HepG2 (cell line): Measurements from ENCODE around the gene ANKRD52. TPM values are rescaled to one million over a fixed set of nuclear protein-coding genes. Genes with fewer than 3 reads are reported as not detected.

ENCODE experiments used
- AHR ChIP-seq: IDR thresholded peaks from 2 replicates; pipeline ENCODE4 v1.6.1; 2018; ENCODE audit warnings: missing genetic modification reagents, missing compliant biosample characterization
- SIX1 ChIP-seq: sonication (generic); formaldehyde crosslinking; IDR thresholded peaks from 2 replicates; pipeline ENCODE4 v1.4.0; 2020; ENCODE audit warnings: missing genetic modification reagents, borderline replicate concordance
- SP4 ChIP-seq: sonication (generic); formaldehyde crosslinking; IDR thresholded peaks from 2 replicates; pipeline ENCODE4 v1.8.1; 2023; ENCODE audit warnings: mild to moderate bottlenecking, missing genetic modification reagents
- ZKSCAN8 ChIP-seq: IDR thresholded peaks from 2 replicates; pipeline ENCODE4 v1.6.1; 2016; ENCODE audit warnings: borderline replicate concordance, missing genetic modification reagents, missing compliant biosample characterization
- ZNF562 ChIP-seq: sonication (generic); formaldehyde crosslinking; IDR thresholded peaks from 2 replicates; pipeline ENCODE4 v1.8.0; 2022; ENCODE audit warnings: missing genetic modification reagents, borderline replicate concordance
- ZNF775 ChIP-seq: sonication (generic); formaldehyde crosslinking; IDR thresholded peaks from 2 replicates; pipeline ENCODE4 v1.4.0; 2020; ENCODE audit warnings: missing genetic modification reagents, mild to moderate bottlenecking, moderate library complexity, borderline replicate concordance
- polyA plus RNA-seq, 8 experiments: library from polyadenylated mRNA; depleted of rRNA in 3 of 8; stranded (reverse) in 7 of 8; unstranded in 1 of 8; fragments of >200 nt; fragmentation: Illumina TruSeq in 4 of 8; extraction: Trizol in 4 of 8; gene quantifications; 2 replicates each; pipeline versions ENCODE4 v1.2.1 to v1.2.3, GENCODE V29; 2011 to 2016; ENCODE audit warnings: low read depth in 4 of 8, missing spikeins in 1 of 8, mixed read lengths in 1 of 8; ENCODE audit not compliant: insufficient read depth in 1 of 8
- total RNA-seq, 5 experiments: library from RNA; depleted of rRNA; stranded (reverse); fragments of >200 nt; fragmentation: Illumina TruSeq; extraction: Trizol; gene quantifications; 2 replicates each; pipeline ENCODE4 v1.2.3, GENCODE V29; 2016; ENCODE audit warnings: low read depth in 1 of 5
- TF ChIP-seq, protein P1 (sequence below): sonication (generic); formaldehyde crosslinking; conservative IDR thresholded peaks from 2 replicates; pipeline ENCODE4 v1.4.0; 2020; ENCODE audit warnings: missing genetic modification reagents
- TF ChIP-seq, protein P2 (sequence below): sonication (generic); formaldehyde crosslinking; IDR thresholded peaks from 2 replicates; pipeline ENCODE4 v1.5.0; 2020; ENCODE audit warnings: mild to moderate bottlenecking, missing genetic modification reagents
- TF ChIP-seq, protein P3 (sequence below): sonication (generic); formaldehyde crosslinking; IDR thresholded peaks from 2 replicates; pipeline ENCODE4 v1.5.0; 2020; ENCODE audit warnings: mild to moderate bottlenecking, missing genetic modification reagents, moderate library complexity
- TF ChIP-seq, protein P4 (sequence below): IDR thresholded peaks from 2 replicates; pipeline ENCODE4 v1.6.1; 2016; ENCODE audit warnings: low read depth, missing genetic modification reagents, missing compliant biosample characterization
- TF ChIP-seq, protein P5 (sequence below): sonication (generic); formaldehyde crosslinking; IDR thresholded peaks from 2 replicates; pipeline ENCODE4 v1.4.0; 2020; ENCODE audit warnings: mild to moderate bottlenecking, missing genetic modification reagents
- TF ChIP-seq, protein P6 (sequence below): fragments of 450-650 bp; IDR thresholded peaks from 2 replicates; pipeline ENCODE4 v1.6.1; 2017; ENCODE audit warnings: mild to moderate bottlenecking

The ANKRD52 gene
- total and polyA plus RNA-seq, 2 of the 13 experiments (the other 11 are each of a cell fraction or from before 2014, with no cell fraction given) = 7.8 to 9.2 TPM

DNA sequence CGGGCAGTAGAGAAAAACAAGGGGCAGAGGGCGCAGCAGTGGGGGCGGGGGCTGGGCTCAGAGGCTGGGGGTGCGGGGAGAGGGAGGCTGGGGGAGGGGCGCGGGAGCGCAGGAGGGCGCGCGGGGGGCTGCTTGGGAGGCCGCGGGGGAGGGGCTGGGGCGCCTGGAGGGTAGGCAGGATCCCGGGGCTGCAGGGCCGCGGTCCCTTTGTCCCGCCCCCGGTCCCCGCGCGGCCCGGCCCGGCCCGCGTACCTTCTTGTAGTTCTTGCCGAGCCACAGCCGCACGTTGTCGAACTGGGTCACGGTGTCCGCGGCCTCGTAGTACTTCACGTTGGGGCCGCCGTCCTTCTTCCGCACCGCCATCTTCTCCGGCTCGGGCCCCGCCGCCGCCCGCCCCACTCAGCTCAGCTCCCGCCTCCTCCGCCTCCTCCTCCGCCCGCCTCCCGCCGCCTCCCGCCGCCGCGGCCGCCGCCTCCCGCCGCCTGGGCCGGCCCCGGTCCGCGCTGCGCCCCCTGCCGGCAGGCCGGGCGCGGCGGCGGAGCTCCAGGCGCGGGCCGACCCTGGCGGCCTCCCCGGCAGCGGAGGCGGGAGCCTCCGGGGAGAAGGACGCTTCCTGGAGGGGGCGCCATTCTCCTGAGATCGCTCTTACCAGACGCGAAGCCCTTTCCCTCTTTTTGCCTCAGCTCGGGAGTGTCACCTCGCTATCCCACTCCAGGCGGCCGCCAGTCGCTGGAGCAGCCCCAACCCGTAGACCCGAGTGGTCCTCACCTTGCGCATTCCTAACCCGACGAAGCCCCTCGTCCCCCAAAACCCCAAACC lies 68.9 kb downstream of the ANKRD52 start, which contains the start of gene SMARCC2 (continued):
- TF ChIP-seq, protein P1, sequence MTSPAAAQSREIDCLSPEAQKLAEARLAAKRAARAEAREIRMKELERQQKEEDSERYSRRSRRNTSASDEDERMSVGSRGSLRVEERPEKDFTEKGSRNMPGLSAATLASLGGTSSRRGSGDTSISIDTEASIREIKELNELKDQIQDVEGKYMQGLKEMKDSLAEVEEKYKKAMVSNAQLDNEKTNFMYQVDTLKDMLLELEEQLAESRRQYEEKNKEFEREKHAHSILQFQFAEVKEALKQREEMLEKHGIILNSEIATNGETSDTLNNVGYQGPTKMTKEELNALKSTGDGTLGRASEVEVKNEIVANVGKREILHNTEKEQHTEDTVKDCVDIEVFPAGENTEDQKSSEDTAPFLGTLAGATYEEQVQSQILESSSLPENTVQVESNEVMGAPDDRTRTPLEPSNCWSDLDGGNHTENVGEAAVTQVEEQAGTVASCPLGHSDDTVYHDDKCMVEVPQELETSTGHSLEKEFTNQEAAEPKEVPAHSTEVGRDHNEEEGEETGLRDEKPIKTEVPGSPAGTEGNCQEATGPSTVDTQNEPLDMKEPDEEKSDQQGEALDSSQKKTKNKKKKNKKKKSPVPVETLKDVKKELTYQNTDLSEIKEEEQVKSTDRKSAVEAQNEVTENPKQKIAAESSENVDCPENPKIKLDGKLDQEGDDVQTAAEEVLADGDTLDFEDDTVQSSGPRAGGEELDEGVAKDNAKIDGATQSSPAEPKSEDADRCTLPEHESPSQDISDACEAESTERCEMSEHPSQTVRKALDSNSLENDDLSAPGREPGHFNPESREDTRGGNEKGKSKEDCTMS (CRISPR knock-in tag) = no peak
- TF ChIP-seq ZNF562 (CRISPR knock-in tag) (no peak), SIX1 (no peak), ZNF775 (CRISPR knock-in tag) (no peak), ZKSCAN8 (CRISPR knock-in tag) (0 out of 2 replicates have a peak, but pooled peaks have one; percentile 14), AHR (CRISPR knock-in tag) (no peak), SP4 (CRISPR knock-in tag) (no peak)
- TF ChIP-seq, protein P2, sequence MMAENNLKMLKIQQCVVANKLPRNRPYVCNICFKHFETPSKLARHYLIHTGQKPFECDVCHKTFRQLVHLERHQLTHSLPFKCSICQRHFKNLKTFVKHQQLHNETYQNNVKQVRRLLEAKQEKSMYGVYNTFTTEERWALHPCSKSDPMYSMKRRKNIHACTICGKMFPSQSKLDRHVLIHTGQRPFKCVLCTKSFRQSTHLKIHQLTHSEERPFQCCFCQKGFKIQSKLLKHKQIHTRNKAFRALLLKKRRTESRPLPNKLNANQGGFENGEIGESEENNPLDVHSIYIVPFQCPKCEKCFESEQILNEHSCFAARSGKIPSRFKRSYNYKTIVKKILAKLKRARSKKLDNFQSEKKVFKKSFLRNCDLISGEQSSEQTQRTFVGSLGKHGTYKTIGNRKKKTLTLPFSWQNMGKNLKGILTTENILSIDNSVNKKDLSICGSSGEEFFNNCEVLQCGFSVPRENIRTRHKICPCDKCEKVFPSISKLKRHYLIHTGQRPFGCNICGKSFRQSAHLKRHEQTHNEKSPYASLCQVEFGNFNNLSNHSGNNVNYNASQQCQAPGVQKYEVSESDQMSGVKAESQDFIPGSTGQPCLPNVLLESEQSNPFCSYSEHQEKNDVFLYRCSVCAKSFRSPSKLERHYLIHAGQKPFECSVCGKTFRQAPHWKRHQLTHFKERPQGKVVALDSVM (CRISPR knock-in tag) = peak; percentile 89
- TF ChIP-seq, protein P3, sequence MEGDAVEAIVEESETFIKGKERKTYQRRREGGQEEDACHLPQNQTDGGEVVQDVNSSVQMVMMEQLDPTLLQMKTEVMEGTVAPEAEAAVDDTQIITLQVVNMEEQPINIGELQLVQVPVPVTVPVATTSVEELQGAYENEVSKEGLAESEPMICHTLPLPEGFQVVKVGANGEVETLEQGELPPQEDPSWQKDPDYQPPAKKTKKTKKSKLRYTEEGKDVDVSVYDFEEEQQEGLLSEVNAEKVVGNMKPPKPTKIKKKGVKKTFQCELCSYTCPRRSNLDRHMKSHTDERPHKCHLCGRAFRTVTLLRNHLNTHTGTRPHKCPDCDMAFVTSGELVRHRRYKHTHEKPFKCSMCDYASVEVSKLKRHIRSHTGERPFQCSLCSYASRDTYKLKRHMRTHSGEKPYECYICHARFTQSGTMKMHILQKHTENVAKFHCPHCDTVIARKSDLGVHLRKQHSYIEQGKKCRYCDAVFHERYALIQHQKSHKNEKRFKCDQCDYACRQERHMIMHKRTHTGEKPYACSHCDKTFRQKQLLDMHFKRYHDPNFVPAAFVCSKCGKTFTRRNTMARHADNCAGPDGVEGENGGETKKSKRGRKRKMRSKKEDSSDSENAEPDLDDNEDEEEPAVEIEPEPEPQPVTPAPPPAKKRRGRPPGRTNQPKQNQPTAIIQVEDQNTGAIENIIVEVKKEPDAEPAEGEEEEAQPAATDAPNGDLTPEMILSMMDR (CRISPR knock-in tag) = peak; percentile 81
- TF ChIP-seq, protein P4, sequence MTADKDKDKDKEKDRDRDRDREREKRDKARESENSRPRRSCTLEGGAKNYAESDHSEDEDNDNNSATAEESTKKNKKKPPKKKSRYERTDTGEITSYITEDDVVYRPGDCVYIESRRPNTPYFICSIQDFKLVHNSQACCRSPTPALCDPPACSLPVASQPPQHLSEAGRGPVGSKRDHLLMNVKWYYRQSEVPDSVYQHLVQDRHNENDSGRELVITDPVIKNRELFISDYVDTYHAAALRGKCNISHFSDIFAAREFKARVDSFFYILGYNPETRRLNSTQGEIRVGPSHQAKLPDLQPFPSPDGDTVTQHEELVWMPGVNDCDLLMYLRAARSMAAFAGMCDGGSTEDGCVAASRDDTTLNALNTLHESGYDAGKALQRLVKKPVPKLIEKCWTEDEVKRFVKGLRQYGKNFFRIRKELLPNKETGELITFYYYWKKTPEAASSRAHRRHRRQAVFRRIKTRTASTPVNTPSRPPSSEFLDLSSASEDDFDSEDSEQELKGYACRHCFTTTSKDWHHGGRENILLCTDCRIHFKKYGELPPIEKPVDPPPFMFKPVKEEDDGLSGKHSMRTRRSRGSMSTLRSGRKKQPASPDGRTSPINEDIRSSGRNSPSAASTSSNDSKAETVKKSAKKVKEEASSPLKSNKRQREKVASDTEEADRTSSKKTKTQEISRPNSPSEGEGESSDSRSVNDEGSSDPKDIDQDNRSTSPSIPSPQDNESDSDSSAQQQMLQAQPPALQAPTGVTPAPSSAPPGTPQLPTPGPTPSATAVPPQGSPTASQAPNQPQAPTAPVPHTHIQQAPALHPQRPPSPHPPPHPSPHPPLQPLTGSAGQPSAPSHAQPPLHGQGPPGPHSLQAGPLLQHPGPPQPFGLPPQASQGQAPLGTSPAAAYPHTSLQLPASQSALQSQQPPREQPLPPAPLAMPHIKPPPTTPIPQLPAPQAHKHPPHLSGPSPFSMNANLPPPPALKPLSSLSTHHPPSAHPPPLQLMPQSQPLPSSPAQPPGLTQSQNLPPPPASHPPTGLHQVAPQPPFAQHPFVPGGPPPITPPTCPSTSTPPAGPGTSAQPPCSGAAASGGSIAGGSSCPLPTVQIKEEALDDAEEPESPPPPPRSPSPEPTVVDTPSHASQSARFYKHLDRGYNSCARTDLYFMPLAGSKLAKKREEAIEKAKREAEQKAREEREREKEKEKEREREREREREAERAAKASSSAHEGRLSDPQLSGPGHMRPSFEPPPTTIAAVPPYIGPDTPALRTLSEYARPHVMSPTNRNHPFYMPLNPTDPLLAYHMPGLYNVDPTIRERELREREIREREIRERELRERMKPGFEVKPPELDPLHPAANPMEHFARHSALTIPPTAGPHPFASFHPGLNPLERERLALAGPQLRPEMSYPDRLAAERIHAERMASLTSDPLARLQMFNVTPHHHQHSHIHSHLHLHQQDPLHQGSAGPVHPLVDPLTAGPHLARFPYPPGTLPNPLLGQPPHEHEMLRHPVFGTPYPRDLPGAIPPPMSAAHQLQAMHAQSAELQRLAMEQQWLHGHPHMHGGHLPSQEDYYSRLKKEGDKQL (CRISPR knock-in tag) = no peak
- TF ChIP-seq, protein P5, sequence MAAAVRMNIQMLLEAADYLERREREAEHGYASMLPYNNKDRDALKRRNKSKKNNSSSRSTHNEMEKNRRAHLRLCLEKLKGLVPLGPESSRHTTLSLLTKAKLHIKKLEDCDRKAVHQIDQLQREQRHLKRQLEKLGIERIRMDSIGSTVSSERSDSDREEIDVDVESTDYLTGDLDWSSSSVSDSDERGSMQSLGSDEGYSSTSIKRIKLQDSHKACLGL (CRISPR knock-in tag) = peak; percentile 39; the same call in 1 of the 2 replicates
- TF ChIP-seq, protein P6, sequence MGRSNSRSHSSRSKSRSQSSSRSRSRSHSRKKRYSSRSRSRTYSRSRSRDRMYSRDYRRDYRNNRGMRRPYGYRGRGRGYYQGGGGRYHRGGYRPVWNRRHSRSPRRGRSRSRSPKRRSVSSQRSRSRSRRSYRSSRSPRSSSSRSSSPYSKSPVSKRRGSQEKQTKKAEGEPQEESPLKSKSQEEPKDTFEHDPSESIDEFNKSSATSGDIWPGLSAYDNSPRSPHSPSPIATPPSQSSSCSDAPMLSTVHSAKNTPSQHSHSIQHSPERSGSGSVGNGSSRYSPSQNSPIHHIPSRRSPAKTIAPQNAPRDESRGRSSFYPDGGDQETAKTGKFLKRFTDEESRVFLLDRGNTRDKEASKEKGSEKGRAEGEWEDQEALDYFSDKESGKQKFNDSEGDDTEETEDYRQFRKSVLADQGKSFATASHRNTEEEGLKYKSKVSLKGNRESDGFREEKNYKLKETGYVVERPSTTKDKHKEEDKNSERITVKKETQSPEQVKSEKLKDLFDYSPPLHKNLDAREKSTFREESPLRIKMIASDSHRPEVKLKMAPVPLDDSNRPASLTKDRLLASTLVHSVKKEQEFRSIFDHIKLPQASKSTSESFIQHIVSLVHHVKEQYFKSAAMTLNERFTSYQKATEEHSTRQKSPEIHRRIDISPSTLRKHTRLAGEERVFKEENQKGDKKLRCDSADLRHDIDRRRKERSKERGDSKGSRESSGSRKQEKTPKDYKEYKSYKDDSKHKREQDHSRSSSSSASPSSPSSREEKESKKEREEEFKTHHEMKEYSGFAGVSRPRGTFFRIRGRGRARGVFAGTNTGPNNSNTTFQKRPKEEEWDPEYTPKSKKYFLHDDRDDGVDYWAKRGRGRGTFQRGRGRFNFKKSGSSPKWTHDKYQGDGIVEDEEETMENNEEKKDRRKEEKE = no peak
